ENCODE data around the gene CCDC172. TPM values are rescaled to one million over a fixed set of nuclear protein-coding genes. Genes with fewer than 3 reads are reported as not detected.

Gene CCDC172, protein sequence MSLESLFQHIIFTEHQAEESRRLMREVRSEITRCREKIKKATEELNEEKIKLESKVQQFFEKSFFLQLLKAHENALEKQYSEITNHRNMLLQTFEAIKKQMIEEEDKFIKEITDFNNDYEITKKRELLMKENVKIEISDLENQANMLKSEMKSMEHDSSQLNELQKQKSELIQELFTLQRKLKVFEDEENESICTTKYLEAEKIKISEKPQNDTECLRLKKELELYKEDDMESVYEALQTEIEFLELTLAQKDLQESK
- total RNA-seq: not detected in 2 replicates

DNA sequence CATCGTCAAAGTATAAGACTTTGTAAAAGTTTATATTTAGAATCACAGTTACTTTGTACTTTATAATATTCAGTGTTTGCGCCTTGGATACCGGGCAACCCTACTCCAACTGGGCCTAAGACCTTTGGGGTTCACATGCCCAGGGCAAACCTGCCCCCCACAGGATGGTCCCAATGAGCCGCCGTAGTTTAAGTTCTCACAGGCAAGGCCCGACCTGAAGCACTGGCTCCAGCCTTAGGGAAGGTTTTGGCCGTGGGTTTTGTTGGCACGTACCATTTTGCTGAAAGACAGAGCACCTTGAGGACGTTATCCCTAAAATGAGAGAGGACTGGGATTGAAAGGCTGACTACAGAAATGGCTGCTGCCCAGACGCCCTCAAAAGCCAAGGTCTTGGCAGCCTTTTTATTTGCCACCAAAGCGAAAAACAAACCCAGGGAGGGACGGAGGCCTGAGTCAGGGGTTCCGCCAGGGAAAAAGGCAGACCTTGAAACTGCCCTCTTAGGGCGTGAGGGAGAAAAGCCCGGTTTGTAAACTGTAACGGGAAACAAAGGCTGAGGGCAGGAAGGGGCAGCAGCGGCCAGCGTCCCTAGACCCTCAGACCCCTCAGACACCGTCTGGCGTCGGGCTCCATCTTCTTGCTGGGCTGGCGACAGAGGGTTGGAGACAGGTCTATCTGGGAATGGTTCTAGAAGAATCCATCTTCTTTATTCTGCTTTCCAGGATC, at the start of gene CCDC172:
TSS of gene CCDC172 (plus strand) at position 222 of the 724 bp plus-strand sequence. CDS start 564 bp downstream, outside the sequence.
- Mint-ChIP-seq H3K4me1 (no peaks in the 10 kb centered on the region), H3K9me3 (no peaks in the 10 kb centered on the region), H3K27me3 (no peaks in the 10 kb centered on the region), H3K4me3 (no peak within 1 kb of the TSS), H3K36me3 (ENCODE audit: low read depth) (no peaks in the 10 kb centered on the region), H3K27ac (no peak within 1 kb of the TSS)
- intact Hi-C loops (cut with micrococcal nuclease): no loop called here
- no peak for DNase-seq

DNA sequence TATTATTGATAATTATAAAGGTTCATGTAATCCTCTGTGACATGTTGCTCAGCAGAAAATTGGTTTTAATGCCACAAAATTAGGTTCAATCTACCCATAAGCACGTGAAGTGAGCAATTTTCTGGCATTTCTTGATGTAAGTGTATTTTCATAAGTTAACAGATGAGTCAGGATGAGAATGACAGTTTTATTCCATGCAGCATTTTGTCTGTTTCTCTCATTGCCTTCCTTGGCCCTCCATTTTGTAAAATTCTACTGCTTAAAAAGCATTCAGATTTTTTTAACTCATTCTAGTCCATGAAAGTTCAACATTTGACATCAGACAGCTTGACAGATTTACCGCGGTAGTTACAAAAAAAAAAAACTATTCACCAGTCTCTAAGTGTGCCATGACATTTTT, 47.3 kb upstream of the CCDC172 start:
- Mint-ChIP-seq H3K27ac (no peak overlapping the region), H3K36me3 (ENCODE audit: low read depth) (no peaks in the 10 kb centered on the region), H3K4me3 (no peak overlapping the region), H3K9me3 (peaks cover 3% of the 10 kb centered on the region), H3K27me3 (peaks cover 42% of the 10 kb centered on the region), H3K4me1 (peaks cover 3% of the 10 kb centered on the region)
- no peak for DNase-seq
- intact Hi-C loops (cut with micrococcal nuclease): loop anchor here (10.0 kb wide), 3 partner anchors 858 to 1258 kb away; partner anchors contain the start of gene VAX1

DNA sequence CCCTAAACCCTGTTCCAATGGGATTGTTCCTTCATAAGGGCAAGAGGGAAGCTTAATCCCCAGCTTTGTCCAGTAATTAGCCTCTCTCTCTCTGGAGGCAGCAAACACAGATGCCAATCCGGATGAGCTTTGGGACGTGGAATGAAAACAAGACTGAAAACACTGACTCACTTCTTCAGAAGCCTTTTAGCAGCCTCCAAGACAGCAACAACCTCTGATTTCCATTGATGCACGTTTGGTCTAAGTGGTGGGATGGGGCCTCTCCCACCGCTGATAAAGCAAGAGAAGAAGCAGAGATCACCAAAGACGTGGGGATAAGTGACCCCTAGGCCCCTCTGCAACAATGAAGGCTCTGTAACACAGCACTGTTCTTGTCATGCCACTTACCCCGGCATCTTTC, 45.4 kb upstream of the CCDC172 start:
- no peak for DNase-seq
- no peak overlapping the region for H3K27ac Mint-ChIP-seq
- H3K4me1 Mint-ChIP-seq: no peaks in the 10 kb centered on the region
- no peaks in the 10 kb centered on the region for H3K9me3 Mint-ChIP-seq
- H3K36me3 Mint-ChIP-seq (ENCODE audit: low read depth): no peaks in the 10 kb centered on the region
- H3K4me3 Mint-ChIP-seq: no peak overlapping the region
- H3K27me3 Mint-ChIP-seq: peaks cover 30% of the 10 kb centered on the region
- intact Hi-C loops (cut with micrococcal nuclease): loop anchor here (10.0 kb wide), 3 partner anchors 856 to 1256 kb away; partner anchors contain the start of gene VAX1

DNA sequence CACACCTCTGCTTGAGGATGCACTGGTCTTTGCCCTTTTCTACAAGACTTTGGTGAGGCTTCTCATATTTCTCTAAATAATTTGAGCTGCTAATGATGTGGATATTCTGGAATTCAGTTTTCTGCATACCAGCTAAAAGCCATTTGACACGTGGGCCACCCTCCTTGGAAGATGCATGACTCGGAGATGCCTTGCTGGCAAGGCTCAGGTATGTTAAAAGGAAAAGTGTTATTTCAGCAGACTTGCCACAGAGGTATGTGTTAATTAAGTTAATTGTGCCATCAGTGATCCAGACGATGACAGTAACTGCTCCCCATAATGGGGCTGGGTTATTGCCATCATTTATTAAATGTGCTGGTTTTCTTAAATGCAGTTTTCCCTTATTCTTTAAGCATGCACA, 42.5 kb upstream of the CCDC172 start:
- H3K4me1 Mint-ChIP-seq: no peaks in the 10 kb centered on the region

DNA sequence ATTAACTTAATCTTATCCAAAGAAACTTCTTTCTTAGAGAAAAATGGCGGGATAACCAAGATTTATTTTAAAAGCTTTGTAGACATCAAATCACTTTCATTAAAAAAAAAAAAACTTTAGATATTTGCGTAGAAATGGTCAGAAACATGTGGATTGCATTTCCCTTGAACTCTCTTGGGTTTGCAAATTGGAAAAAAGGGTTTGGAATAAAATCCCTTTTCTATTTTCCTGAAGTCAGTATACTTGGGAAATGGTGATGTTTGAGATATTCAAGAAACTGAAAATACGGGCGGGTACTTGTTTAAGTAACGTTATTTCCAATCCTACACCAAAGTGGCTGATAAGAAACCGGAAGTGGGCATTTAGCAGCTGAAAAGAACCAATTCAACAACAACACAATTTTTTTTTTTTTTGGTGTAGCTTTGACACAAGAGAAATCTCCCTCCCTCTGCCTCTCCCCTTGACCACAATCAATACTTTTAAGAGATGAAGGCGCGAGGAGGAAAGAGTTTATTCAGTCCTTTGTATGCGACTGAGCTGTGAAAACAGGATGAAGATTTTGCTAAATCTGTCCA, 37.5 kb upstream of the CCDC172 start:
- Mint-ChIP-seq H3K27ac (no peak overlapping the region), H3K27me3 (peaks cover 2% of the 10 kb centered on the region), H3K36me3 (ENCODE audit: low read depth) (no peaks in the 10 kb centered on the region), H3K9me3 (no peaks in the 10 kb centered on the region), H3K4me3 (no peak overlapping the region), H3K4me1 (no peaks in the 10 kb centered on the region)
- no peak for DNase-seq
- intact Hi-C loops (cut with micrococcal nuclease): no loop called here

More for the DNA sequence above, 42.5 kb upstream of the CCDC172 start:
- H3K9me3 Mint-ChIP-seq: no peaks in the 10 kb centered on the region
- intact Hi-C loops (cut with micrococcal nuclease): no loop called here
- H3K36me3 Mint-ChIP-seq (ENCODE audit: low read depth): no peaks in the 10 kb centered on the region
- H3K4me3 Mint-ChIP-seq: no peak overlapping the region
- peaks cover 8% of the 10 kb centered on the region for H3K27me3 Mint-ChIP-seq
- DNase-seq: no peak
- no peak overlapping the region for H3K27ac Mint-ChIP-seq

DNA sequence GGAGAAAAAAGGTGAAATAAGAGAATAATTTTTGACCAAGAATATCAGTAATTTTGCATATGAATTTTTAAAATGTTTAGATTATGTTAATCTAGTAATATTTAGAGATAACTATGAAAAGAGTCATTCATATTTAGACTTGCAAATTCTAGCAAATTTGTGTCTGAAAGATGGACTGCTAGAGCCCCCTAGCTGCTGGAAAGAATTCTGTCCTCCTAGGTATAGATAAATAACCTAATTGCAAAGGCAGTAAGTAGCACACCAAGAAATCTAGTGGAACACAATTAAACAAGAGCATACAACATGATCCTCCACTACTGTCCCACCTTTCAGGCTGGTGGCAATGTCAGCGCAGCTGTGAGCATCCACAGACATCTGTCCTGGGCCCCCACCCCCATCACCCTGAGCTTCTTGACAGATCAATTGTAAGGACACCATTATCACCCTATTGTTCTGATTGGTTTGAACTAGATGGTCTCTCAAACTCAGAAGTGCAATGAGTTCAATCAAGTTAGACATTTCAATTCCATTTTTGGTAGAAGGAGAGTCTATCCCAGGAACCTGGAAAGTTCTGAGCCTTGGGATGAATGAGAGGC, 36.2 kb upstream of the CCDC172 start:
- no peaks in the 10 kb centered on the region for H3K36me3 Mint-ChIP-seq (ENCODE audit: low read depth)
- no peak overlapping the region for H3K4me3 Mint-ChIP-seq
- DNase-seq: peak; percentile 63
- peaks cover 2% of the 10 kb centered on the region for H3K27me3 Mint-ChIP-seq
- H3K4me1 Mint-ChIP-seq: no peaks in the 10 kb centered on the region
- no peaks in the 10 kb centered on the region for H3K9me3 Mint-ChIP-seq
- H3K27ac Mint-ChIP-seq: no peak overlapping the region
- intact Hi-C loops (cut with micrococcal nuclease): no loop called here

DNA sequence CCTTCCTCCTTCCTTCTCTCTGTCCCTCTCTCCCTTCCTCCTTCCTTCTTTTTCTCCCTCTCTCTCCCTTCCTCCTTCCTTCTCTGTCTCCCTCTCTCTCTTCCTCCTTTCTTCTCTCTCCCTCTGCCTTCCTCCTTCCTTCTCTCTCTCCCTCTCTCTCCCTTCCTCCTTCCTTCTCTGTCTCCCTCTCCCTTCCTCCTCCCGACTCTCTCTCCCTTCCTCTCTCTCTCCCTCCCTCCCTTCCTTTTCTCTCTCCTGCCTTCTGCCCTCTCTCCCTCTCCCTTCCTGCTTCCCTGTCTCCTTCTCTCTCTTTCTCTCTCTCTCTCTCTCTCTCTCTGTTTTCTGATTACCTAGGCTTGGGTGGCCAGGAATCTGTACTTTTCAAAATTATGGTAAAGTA, 34.6 kb upstream of the CCDC172 start:
- Mint-ChIP-seq H3K36me3 (ENCODE audit: low read depth) (no peaks in the 10 kb centered on the region), H3K9me3 (no peaks in the 10 kb centered on the region)
- no peak for DNase-seq

DNA sequence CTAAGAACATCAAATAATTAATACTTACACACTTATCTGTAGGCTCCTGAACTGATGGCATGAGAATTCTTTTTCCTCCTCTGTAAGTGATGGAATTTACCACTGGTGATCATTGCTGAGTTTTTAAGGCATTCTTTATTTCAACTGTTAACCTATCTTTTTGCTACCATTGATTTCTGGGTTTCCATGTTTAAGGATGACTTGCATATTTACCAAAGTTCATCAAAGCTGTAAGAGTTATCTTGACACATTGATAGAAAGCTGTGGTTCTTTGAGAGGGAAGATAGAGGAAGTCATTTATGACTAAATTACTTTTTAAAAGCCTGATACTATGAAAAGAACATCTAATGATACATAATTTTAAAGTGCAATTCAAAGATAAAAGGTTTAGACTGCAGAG, 31.8 kb upstream of the CCDC172 start:
- intact Hi-C loops (cut with micrococcal nuclease): no loop called here
- Mint-ChIP-seq H3K4me1 (no peaks in the 10 kb centered on the region), H3K27ac (no peak overlapping the region), H3K27me3 (no peaks in the 10 kb centered on the region), H3K36me3 (ENCODE audit: low read depth) (no peaks in the 10 kb centered on the region), H3K4me3 (no peak overlapping the region), H3K9me3 (no peaks in the 10 kb centered on the region)
- no peak for DNase-seq

More for the DNA sequence above, 34.6 kb upstream of the CCDC172 start:
- intact Hi-C loops (cut with micrococcal nuclease): no loop called here
- Mint-ChIP-seq H3K4me1 (no peaks in the 10 kb centered on the region), H3K27ac (no peak overlapping the region), H3K4me3 (no peak overlapping the region), H3K27me3 (peaks cover 2% of the 10 kb centered on the region)

DNA sequence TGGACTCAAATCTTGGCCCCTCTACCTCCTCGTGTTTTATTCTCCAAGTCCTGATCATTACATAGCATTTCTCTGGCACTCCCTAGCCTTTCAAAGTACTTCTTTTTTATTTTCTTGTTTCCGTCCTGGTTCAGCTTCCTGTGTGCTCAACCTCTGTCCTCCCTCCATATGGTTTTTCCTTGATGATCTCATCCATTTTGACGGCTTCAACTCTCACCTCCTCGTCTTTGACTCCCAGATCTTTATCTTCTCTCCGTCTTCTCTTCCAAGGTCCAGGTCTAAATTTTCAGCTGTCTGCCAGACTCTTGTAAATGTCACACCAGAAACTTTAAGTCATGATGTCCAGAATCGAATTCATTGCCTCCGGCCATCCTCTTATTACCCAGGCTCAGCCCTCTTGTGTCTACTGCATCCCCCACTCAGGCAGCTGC, 27.9 kb upstream of the CCDC172 start:
- Mint-ChIP-seq H3K4me3 (no peak overlapping the region), H3K9me3 (no peaks in the 10 kb centered on the region), H3K36me3 (ENCODE audit: low read depth) (no peaks in the 10 kb centered on the region), H3K27me3 (no peaks in the 10 kb centered on the region), H3K4me1 (no peaks in the 10 kb centered on the region), H3K27ac (no peak overlapping the region)
- no peak for DNase-seq
- intact Hi-C loops (cut with micrococcal nuclease): no loop called here

DNA sequence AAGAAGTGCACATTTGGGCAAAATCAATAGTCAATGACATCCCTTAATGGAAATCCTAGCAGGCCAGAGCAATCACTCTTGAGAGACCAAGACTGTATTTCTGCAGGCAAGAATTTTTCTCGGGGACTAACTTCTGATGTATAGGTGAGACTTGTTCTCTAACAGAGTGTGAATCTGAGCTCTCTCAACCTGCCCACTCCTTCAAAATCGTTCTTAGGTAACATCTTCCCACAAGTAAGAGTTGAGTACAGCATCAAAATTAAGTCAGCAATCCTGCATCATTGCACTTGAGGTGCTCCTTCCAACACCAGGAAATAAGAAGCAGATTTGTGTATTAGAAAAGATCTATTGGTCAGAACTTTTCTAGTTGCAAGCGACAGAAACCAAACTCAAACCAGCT, 25.7 kb upstream of the CCDC172 start:
- Mint-ChIP-seq H3K9me3 (peaks cover 3% of the 10 kb centered on the region), H3K27me3 (no peaks in the 10 kb centered on the region), H3K4me3 (no peak overlapping the region), H3K4me1 (no peaks in the 10 kb centered on the region), H3K36me3 (ENCODE audit: low read depth) (no peaks in the 10 kb centered on the region), H3K27ac (no peak overlapping the region)
- no peak for DNase-seq
- intact Hi-C loops (cut with micrococcal nuclease): no loop called here

DNA sequence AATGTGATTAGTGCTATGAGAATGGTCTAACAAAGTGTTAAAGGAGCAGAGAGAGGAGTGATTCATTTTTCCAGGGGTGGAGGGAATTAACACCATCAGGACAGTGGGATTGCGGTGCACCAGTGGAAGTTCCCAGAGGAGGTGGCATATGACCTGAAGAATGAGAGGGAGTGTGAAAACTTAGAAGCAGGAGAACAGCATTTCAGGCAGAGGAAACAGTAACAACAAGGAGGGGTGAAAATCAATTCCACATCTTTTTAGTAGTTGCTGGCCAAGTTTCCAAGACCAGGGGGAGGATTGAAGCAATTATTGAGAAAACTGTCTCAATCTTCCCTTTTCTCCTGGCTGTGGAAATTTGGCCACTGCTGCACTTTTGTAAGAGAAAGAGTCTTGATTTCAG, 23.7 kb upstream of the CCDC172 start:
- Mint-ChIP-seq H3K4me1 (no peaks in the 10 kb centered on the region), H3K9me3 (peaks cover 6% of the 10 kb centered on the region), H3K27me3 (no peaks in the 10 kb centered on the region), H3K36me3 (ENCODE audit: low read depth) (no peaks in the 10 kb centered on the region), H3K4me3 (no peak overlapping the region), H3K27ac (no peak overlapping the region)
- intact Hi-C loops (cut with micrococcal nuclease): no loop called here
- no peak for DNase-seq

DNA sequence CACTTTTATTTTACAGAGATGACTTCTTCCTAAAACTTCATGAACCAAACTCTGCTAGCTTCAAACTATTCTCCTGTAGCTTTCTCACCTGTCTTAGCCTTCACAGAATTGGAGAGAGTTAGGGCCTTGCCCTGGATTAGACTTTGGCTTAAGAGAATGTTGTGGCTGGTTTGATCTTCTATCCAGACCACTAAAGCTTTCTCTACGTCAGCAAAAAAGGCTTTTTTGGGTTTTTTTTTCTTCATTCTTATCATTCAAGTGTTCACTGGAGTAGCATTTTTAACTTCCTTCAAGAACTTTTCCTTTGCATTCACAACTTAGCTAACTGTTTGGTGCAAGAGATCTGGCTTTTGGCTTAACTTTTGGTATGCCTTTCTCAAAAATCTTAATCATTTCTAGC, 19.3 kb upstream of the CCDC172 start:
- no peaks in the 10 kb centered on the region for H3K27me3 Mint-ChIP-seq
- H3K27ac Mint-ChIP-seq: no peak overlapping the region
- H3K4me3 Mint-ChIP-seq: no peak overlapping the region
- peaks cover 6% of the 10 kb centered on the region for H3K9me3 Mint-ChIP-seq
- no peaks in the 10 kb centered on the region for H3K36me3 Mint-ChIP-seq (ENCODE audit: low read depth)
- DNase-seq: no peak
- intact Hi-C loops (cut with micrococcal nuclease): no loop called here
- no peaks in the 10 kb centered on the region for H3K4me1 Mint-ChIP-seq

DNA sequence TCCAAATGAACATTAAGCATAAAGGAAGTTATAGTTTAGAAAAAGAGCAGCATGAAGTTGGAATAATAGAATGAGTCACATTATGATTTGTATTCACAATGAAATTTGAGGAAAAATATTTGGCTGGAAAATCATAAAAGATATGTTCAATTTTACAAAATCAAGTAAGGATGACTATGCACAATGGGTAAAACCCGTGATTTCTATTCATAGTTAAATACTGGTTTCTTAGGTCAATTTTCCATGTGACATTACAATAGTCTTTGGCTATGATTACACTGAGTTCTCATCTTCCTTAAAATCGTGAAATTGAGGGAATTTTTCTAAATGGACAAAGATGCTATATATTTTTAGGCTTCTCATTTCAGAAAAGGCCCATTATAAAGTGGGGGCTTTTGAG, 17.4 kb upstream of the CCDC172 start:
- Mint-ChIP-seq H3K4me3 (no peak overlapping the region), H3K4me1 (no peaks in the 10 kb centered on the region), H3K27ac (no peak overlapping the region), H3K9me3 (peaks cover 6% of the 10 kb centered on the region), H3K36me3 (ENCODE audit: low read depth) (no peaks in the 10 kb centered on the region), H3K27me3 (no peaks in the 10 kb centered on the region)
- no peak for DNase-seq
- intact Hi-C loops (cut with micrococcal nuclease): no loop called here

DNA sequence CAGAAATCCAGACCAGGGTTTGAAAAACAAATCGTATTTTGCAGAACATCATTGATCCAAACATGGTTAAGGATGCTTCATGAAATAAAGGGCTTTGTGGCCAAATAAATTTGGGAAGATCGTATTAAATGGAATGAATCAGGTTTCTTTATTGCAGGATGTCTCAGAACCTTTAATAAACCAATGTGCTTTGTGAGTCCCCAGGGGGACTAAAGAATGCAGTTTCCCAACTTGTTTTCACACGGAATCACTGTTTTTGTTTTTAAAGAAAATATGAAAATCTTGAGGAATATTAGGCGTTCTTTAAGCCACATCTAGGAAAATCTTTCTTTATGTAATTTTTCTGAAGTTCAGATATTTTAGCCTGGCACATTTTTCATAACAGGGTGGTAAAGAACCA, 16.8 kb upstream of the CCDC172 start:
- no peak for DNase-seq
- Mint-ChIP-seq H3K4me3 (no peak overlapping the region), H3K9me3 (peaks cover 6% of the 10 kb centered on the region), H3K27ac (no peak overlapping the region), H3K27me3 (no peaks in the 10 kb centered on the region), H3K4me1 (no peaks in the 10 kb centered on the region), H3K36me3 (ENCODE audit: low read depth) (no peaks in the 10 kb centered on the region)
- intact Hi-C loops (cut with micrococcal nuclease): no loop called here

All from activated CD4-positive, alpha-beta T cell treated with anti-CD3 and anti-CD28 coated beads, Interleukin-2, amount 10 ng/mL, durations not matched to agents 24 days and 14 days (primary cell).